HepG2 (cell line): ENCODE results near the gene SLC35B4. TPM values are rescaled to one million over a fixed set of nuclear protein-coding genes. Genes with fewer than 3 reads are reported as not detected.
A peak's percentile ranks its signal among the peaks of the same experiment; 100 is the strongest.

Source experiments
- ATM ChIP-seq: fragments of 450-650 bp; IDR thresholded peaks from 2 replicates; pipeline ENCODE4 v1.7.1; 2017; ENCODE audit warnings: mild to moderate bottlenecking, borderline replicate concordance
- CEBPG ChIP-seq: IDR thresholded peaks from 2 replicates; pipeline ENCODE4 v1.6.1; 2016
- FOXC1 ChIP-seq: sonication (generic); formaldehyde crosslinking; IDR thresholded peaks from 2 replicates; pipeline ENCODE4 v1.8.0; 2022; ENCODE audit warnings: mild to moderate bottlenecking, missing genetic modification reagents, borderline replicate concordance
- GLI4 ChIP-seq: sonication (generic); formaldehyde crosslinking; IDR thresholded peaks from 2 replicates; pipeline ENCODE4 v1.5.1; 2020; ENCODE audit warnings: missing genetic modification reagents, mild to moderate bottlenecking, moderate library complexity, borderline replicate concordance
- HDAC6 ChIP-seq: fragments of 200-600 bp; sonication (generic); IDR thresholded peaks from 2 replicates; pipeline ENCODE4 v1.7.0; 2017; ENCODE audit warnings: mild to moderate bottlenecking, antibody characterized with exemption, low read length, low read depth
- HES4 ChIP-seq: sonication (generic); formaldehyde crosslinking; IDR thresholded peaks from 2 replicates; pipeline ENCODE4 v1.9.0; 2021; ENCODE audit warnings: mild to moderate bottlenecking, missing genetic modification reagents, borderline replicate concordance
- HMG20B ChIP-seq: conservative IDR thresholded peaks from 2 replicates; pipeline ENCODE4 v1.6.1; 2016; ENCODE audit warnings: missing genetic modification reagents, missing compliant biosample characterization
- ISX ChIP-seq: sonication (generic); formaldehyde crosslinking; conservative IDR thresholded peaks from 2 replicates; pipeline ENCODE4 v1.5.0; 2020; ENCODE audit warnings: missing genetic modification reagents
- KLF11 ChIP-seq: IDR thresholded peaks from 2 replicates; pipeline ENCODE4 v1.6.1; 2016; ENCODE audit warnings: missing compliant biosample characterization
- MAFF ChIP-seq: IDR thresholded peaks from 2 replicates; pipeline ENCODE4 v1.6.1; 2011; ENCODE audit warnings: low read depth, low read length, improper control_type of control experiment
- MXD4 ChIP-seq: IDR thresholded peaks from 2 replicates; pipeline ENCODE4 v1.6.1; 2016; ENCODE audit warnings: mild to moderate bottlenecking, missing biosample characterization, missing genetic modification reagents
- POGZ ChIP-seq: sonication (generic); formaldehyde crosslinking; IDR thresholded peaks from 2 replicates; pipeline ENCODE4 v1.4.0; 2020; ENCODE audit warnings: mild to moderate bottlenecking, missing genetic modification reagents
- SIN3B ChIP-seq: fragments of 150-350 bp; IDR thresholded peaks from 2 replicates; pipeline ENCODE4 v1.6.1; 2014; ENCODE audit warnings: low read length
- TEAD2 ChIP-seq: sonication (generic); formaldehyde crosslinking; IDR thresholded peaks from 2 replicates; pipeline ENCODE4 v1.9.0; 2021; ENCODE audit warnings: missing genetic modification reagents
- ZNF292 ChIP-seq: sonication (generic); formaldehyde crosslinking; IDR thresholded peaks from 2 replicates; pipeline ENCODE4 v1.8.1; 2022; ENCODE audit warnings: mild to moderate bottlenecking, low read depth, missing genetic modification reagents, borderline replicate concordance
- ZNF335 ChIP-seq: sonication (generic); formaldehyde crosslinking; IDR thresholded peaks from 2 replicates; pipeline ENCODE4 v1.4.0; 2020; ENCODE audit warnings: missing genetic modification reagents
- ZNF337 ChIP-seq: sonication (generic); formaldehyde crosslinking; IDR thresholded peaks from 2 replicates; pipeline ENCODE4 v1.5.1; 2020; ENCODE audit warnings: missing genetic modification reagents, low read depth, mild to moderate bottlenecking, borderline replicate concordance
- ZNF737 ChIP-seq: sonication (generic); formaldehyde crosslinking; IDR thresholded peaks from 2 replicates; pipeline ENCODE4 v1.5.0; 2020; ENCODE audit warnings: missing genetic modification reagents, mild to moderate bottlenecking, borderline replicate concordance
- ZSCAN29 ChIP-seq: sonication (generic); formaldehyde crosslinking; conservative IDR thresholded peaks from 2 replicates; pipeline ENCODE4 v1.4.0; 2020; ENCODE audit warnings: mild to moderate bottlenecking, missing genetic modification reagents
- polyA plus RNA-seq, 8 experiments: library from polyadenylated mRNA; depleted of rRNA in 3 of 8; stranded (reverse) in 7 of 8; unstranded in 1 of 8; fragments of >200 nt; fragmentation: Illumina TruSeq in 4 of 8; extraction: Trizol in 4 of 8; gene quantifications; 2 replicates each; pipeline versions ENCODE4 v1.2.1 to v1.2.3, GENCODE V29; 2011 to 2016; ENCODE audit warnings: low read depth in 4 of 8, missing spikeins in 1 of 8, mixed read lengths in 1 of 8; ENCODE audit not compliant: insufficient read depth in 1 of 8
- total RNA-seq, 5 experiments: library from RNA; depleted of rRNA; stranded (reverse); fragments of >200 nt; fragmentation: Illumina TruSeq; extraction: Trizol; gene quantifications; 2 replicates each; pipeline ENCODE4 v1.2.3, GENCODE V29; 2016; ENCODE audit warnings: low read depth in 1 of 5
- TF ChIP-seq, protein P1 (sequence below): sonication (generic); formaldehyde crosslinking; IDR thresholded peaks from 2 replicates; pipeline ENCODE4 v1.5.0; 2020; ENCODE audit warnings: missing genetic modification reagents, mild to moderate bottlenecking, borderline replicate concordance

The SLC35B4 gene
- total and polyA plus RNA-seq, 2 of the 13 experiments (the other 11 are each of a cell fraction or from before 2014, with no cell fraction given): 17.1 to 17.8 TPM

DNA sequence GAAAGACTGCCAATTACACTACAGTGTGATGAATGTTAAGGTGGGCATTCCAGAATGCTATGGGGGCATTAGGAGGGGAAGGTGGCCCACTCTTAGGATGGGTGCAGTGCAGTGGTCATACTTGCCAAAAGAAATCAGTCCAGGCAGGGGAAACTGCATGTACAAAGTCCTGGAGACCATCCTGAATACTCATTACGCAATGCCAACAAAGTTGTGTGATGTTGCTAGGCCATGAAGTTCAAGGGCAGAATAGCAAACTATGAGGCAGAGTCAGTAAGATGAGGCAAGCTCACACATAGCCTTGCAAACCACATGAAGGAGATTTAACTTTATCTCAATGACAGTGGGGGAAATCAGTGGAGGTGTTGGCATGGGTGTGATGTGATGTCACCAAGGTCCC lies 49.8 kb upstream of the SLC35B4 start (continued):
- TF ChIP-seq TEAD2 (no peak), ZSCAN29 (CRISPR knock-in tag) (no peak), ZNF292 (CRISPR knock-in tag) (peak; percentile 58; the same call in 1 of the 2 replicates), ZNF337 (no peak), FOXC1 (CRISPR knock-in tag) (no peak), SIN3B (no peak), POGZ (CRISPR knock-in tag) (peak; percentile 63; the same call in 1 of the 2 replicates), GLI4 (CRISPR knock-in tag) (no peak), ZNF335 (no peak), HMG20B (CRISPR knock-in tag) (peak; percentile 75), MXD4 (CRISPR knock-in tag) (no peak), ISX (CRISPR knock-in tag) (no peak), HDAC6 (no peak), KLF11 (CRISPR knock-in tag) (no peak), ATM (no peak), MAFF (no peak), CEBPG (peak; percentile 96), HES4 (CRISPR knock-in tag) (no peak), ZNF737 (CRISPR knock-in tag) (no peak)
- TF ChIP-seq, protein P1, sequence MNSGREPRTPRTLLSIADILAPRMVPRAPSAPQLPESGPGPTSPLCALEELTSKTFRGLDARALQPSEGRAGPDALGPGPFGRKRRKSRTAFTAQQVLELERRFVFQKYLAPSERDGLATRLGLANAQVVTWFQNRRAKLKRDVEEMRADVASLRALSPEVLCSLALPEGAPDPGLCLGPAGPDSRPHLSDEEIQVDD: no peak
